ENCODE data around the gene DKK1. TPM values are rescaled to one million over a fixed set of nuclear protein-coding genes. Genes with fewer than 3 reads are reported as not detected.

DKK1 gene
- total and polyA plus RNA-seq, 11 donors: 0.11 to 7.0 (median 0.62) TPM; not detected in 4

DNA sequence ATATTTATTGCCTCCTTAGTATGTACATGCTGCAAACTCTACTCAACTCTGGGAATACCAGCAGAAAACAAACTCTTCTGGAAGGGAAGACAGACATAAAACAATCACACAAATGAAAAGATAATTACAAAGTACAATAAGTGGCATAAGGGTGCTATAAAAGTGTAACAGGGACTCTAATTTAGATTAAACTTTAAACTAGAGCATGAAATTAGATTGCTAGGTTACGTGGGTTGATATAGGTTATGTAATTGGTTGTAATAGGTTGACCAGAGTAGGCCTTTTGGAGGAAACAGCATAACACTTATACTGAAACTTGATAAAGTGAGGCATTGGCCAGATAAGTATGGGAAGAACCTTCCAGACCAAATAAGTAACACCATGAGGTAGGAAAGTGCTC, 26.2 kb upstream of the DKK1 start:
- no peak for TF ChIP-seq POLR2A (IDR thresholded peaks at IDR 0.05)
- TF ChIP-seq, protein P1, sequence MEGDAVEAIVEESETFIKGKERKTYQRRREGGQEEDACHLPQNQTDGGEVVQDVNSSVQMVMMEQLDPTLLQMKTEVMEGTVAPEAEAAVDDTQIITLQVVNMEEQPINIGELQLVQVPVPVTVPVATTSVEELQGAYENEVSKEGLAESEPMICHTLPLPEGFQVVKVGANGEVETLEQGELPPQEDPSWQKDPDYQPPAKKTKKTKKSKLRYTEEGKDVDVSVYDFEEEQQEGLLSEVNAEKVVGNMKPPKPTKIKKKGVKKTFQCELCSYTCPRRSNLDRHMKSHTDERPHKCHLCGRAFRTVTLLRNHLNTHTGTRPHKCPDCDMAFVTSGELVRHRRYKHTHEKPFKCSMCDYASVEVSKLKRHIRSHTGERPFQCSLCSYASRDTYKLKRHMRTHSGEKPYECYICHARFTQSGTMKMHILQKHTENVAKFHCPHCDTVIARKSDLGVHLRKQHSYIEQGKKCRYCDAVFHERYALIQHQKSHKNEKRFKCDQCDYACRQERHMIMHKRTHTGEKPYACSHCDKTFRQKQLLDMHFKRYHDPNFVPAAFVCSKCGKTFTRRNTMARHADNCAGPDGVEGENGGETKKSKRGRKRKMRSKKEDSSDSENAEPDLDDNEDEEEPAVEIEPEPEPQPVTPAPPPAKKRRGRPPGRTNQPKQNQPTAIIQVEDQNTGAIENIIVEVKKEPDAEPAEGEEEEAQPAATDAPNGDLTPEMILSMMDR (IDR thresholded peaks at IDR 0.05): no peak
- WGBS, 4 donors: 61 to 76% (median 71%) methylated on average over 1 of the region's 1 CpG
- Histone ChIP-seq H3K4me1 (peaks cover 0 to 4% (median 0%) of the 10 kb centered on the region in 12 donors), H3K9me3 (no peaks in the 10 kb centered on the region), H3K27me3 (no peaks in the 10 kb centered on the region), H3K27ac (no peak overlapping the region), H3K4me3 (no peak overlapping the region), H3K36me3 (peaks cover 0 to 18% (median 0%) of the 10 kb centered on the region in 9 donors)
- intact Hi-C loops (cut with DNase I): no loop called here
- no peak for ATAC-seq
- DNase-seq: no peak

DNA sequence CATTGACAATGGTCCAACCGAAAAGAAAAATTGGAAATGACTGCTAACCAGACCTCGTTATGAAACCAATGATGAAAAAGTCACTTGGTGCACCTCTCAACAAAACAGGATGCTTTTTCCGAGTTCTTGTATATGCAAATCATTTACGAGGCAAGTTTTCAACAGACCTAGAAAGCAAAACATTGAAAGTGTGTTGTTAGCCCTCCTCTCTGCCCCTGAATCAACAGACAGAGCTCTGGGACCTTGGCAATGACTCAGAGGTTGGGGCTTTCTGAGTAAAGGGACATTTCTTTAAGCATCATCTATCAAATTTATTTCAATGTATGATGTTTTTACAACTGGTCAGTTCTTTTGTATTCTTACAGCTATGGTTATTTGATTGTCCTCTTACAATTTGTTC, 16.3 kb upstream of the DKK1 start:
- Histone ChIP-seq H3K4me3 (no peak overlapping the region), H3K27me3 (no peaks in the 10 kb centered on the region), H3K4me1 (no peaks in the 10 kb centered on the region), H3K36me3 (peaks cover 0 to 11% (median 0%) of the 10 kb centered on the region in 9 donors), H3K9me3 (peaks cover 0 to 4% (median 0%) of the 10 kb centered on the region in 12 donors), H3K27ac (no peak overlapping the region)
- 70 to 83% (median 75%) methylated on average over 4 of the region's 4 CpGs for WGBS, 4 donors
- ATAC-seq (no peak), DNase-seq (no peak)
- no peak for TF ChIP-seq POLR2A (IDR thresholded peaks at IDR 0.05)
- TF ChIP-seq, protein P1 (IDR thresholded peaks at IDR 0.05): no peak
- intact Hi-C loops (cut with DNase I): no loop called here

DNA sequence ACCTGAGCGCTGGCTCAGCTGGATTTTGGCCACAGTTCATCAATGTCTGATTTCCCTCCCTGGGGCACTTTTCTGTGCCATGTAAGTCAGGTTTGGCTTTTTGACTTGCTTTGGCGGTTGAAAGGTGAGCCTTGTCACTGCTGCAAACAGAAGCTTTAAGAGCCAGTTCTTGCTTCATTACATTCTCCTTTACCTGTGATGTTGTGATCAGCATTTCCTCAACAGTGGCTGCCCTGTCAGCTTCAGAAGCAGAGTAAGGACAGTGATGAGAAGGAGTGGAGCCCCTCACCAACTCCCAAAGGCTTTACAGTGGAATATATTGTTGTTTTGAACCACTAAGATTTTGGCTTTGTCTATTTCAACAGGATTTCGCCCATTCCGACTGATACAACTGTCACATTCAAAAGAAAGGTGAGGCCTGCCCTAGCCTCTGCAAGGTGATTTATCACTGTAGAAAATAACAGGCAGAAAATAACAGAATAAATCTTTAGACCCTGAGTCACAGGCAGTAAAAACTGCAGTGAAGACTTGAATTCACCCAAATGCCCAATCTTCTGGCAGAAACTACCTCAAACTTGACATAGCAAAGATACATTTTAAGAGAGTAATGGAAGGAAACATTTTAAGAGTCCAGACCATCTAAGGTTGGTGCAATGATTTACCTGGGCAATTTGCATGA, 13.3 kb upstream of the DKK1 start:
- ATAC-seq: no peak
- 70 to 82% (median 76%) methylated on average over 4 of the region's 4 CpGs for WGBS, 4 donors

More for the DNA sequence above, 13.3 kb upstream of the DKK1 start:
- Histone ChIP-seq H3K27me3 (no peaks in the 10 kb centered on the region), H3K36me3 (no peaks in the 10 kb centered on the region), H3K9me3 (peaks cover 0 to 4% (median 0%) of the 10 kb centered on the region in 12 donors), H3K4me1 (no peaks in the 10 kb centered on the region), H3K27ac (no peak overlapping the region), H3K4me3 (no peak overlapping the region)
- no peak for TF ChIP-seq POLR2A (IDR thresholded peaks at IDR 0.05)
- TF ChIP-seq, protein P1 (IDR thresholded peaks at IDR 0.05): no peak
- DNase-seq: no peak
- intact Hi-C loops (cut with DNase I): loop anchor here in 1 of 10 donors (10.0 kb wide), 1 partner anchor 264 kb away; no protein-coding TSS in a partner anchor
